GM19023 (cell line): Measurements from ENCODE around the gene SPINK4.
A peak's percentile ranks its signal among the peaks of the same experiment; 100 is the strongest.

ENCODE experiments used
- ATAC-seq: cut with Tn5 transposase; IDR thresholded peaks from one replicate; pipeline ENCODE4 v1.9.1; 2021; ENCODE audit warnings: mild to moderate bottlenecking, moderate library complexity; ENCODE audit not compliant: unreplicated experiment

SPINK4 gene

DNA sequence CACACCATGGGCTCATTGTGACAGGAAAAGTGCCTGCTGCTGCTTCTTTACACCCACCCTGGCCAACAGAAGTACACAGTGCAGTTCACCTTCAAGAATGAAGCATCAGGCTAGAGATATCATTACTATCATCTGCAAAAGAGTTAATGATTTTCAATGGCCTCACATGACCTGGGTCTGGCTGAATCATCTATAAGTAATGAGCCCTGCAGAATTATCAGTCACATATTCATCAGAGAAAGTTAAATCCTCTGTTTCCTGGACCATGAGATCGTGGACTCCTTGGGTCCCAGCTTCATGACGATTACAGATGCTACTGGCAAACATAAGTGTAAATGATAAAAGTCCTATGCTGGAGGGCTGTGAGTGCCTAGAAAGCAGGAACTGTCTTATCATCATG lies 16.3 kb downstream of the SPINK4 start:
- no peak for ATAC-seq

DNA sequence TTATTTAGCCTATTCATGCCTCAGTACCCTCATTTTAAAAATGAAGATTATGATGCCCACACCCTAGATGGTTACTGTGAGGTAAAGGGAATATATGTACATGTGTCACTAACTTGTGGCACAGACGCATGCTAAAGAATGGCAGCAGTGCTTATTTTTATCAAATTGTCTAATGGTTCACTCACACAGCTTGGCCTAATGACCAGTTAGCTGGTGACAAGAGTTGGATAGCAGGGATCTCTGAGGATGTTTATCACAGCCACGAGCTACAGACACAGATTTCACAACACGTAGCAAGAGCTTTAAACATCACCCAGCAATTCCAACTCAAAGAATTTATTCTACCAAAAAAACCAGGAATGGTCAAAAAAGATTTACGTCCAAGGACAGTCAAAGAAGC lies 17.3 kb downstream of the SPINK4 start:
- no peak for ATAC-seq

DNA sequence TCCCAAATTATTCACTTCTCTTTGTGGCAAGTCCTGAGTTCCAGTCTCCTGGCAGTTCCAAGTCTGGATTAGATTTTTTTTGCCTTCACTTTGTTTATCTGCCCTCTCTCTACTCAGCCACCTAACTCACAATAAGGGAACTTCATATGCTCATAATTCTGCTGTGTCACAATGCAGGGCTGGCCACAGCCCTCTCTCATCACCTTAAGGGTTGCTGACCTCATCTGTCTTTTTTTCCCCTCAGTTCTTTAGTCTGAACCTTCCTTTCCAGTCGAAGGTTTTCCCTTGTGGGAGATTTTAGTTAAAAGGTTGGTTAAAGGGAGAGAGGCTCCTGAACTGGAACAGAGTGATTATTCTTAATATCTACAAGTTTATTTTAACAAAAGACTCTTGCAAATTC lies 20.4 kb downstream of the SPINK4 start:
- ATAC-seq: no peak

DNA sequence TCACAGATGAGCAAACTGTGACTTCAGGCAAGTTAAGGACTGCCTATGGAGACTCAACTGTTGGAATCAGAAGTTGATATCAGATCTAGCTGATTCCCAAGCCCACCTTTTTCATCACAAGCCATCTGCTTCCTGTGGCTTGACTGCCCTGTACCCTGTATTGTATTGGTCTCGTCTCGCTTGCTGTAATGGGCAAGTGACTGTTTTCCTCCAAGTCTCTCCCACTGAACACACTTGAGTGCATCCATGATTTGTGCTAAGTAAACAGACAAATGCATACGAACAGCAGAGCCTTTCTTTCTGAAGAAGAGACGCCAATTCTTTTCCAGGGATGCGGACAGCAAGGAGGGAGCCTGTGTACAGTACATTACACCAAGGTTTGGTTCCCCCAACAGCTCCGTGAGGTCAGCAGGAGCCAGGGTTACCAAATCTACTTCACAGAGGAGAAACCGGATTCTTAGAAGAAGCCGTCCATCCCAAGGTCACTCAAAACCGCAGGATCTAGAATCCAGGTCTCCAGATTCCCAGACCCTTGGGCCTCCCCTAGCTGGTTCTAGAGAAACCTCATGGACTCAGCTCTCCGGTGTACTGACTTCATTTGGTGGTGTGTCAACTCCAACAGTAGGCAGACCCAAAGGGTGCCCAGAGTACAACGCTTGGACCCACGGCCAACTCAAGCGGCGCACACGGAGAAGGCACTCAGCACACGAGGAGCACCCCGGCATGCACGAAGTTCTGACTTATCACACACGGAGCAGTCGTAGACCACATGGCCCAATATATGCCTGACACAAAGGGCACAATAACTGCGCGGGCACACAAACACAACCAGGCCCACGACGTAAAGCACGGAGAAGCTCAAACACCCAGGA lies 23.4 kb downstream of the SPINK4 start:
- ATAC-seq: peak; percentile 11

DNA sequence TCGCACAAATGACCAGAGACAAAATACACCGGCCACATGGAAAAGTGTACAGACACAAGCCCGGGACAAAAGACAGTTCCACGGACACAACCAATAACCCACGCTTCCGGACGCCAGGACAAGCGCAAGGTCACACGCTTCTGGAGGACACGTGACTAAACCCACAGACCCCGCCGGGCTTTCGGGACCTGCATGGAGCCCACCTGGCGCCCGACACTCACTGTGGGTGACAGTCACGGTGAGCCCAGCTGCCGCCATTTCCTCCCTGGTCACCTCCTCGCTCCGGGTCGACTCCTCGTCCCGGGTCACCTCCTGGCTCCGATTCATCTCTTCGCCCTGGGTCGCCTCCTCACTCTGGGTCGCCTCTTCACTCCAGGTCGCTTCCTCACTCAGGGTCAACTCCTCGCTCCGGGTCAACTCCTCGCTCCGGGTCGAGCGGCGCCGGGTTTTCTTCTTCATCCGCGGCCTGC lies 24.1 kb downstream of the SPINK4 start:
- ATAC-seq: peak; percentile 51

DNA sequence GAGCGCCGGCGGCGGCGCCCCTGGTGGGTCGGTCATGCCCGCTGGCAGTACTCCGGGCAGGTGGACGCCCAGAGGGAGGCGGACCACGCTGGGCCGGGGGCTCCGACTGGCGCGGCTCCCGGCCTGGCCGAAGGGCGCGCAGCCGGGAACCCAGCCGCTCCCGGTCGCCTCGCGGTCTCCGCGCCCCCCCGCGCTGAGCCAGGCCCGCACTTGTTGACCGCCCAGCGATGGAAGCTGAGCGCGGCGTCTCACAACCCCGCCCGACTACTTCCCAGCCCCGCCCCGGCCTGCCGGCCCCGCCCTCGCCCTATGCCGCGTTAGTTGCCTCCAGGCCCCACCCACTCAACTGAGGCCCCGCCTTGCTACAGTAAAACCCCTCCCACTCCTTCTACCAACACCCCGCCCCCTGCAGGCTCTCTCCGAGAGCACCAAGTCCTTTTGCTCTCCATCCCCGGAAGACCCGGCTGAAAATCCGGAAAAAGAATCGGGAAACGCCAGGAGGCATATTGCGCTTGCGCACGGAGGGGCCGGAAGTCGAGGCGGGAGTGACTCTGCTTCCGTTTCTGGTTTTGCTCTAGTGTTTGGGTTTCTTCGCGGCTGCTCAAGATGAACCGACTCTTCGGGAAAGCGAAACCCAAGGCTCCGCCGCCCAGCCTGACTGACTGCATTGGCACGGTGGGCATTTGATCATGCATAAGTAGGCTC lies 24.7 kb downstream of the SPINK4 start, which contains the start of the genes BAG1 and CHMP5:
Gene BAG1, minus strand, starts transcription at position 236 of the 705 bp plus-strand sequence.
Gene CHMP5, plus strand, starts transcription at position 577 of the 705 bp plus-strand sequence. Its CDS starts 30 bp downstream, at position 607.
- ATAC-seq: peak; percentile 75

DNA sequence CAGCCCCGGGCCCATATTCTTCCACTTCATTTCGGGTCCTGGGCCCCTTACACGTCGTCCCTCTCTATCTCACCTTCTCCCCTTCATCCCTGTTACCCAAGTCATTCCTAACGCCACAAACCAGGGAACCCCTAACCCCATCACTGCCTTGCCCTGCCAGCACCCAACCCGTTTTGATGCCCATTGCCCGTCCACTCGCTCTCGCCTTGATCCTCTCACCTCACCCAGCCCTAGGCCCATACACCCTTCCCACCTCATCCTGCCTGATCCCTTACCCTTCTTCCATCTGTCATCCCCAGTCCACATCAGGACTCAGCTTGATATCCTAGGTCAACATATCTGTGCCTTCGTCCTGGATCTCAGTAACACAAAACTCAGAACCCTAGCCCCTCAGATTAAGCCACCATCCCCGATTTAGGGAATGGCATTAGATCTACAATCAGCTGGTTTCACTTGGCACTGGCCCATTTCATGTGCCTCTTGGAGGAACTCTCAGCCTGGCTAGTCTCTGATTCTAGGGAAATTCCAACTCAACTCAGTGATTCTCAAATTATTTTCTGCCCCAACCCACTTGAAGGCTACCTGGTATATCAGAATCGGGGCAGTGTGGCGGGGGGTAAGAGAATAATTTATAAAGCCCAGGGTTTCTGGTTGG lies 25.4 kb downstream of the SPINK4 start:
- no peak for ATAC-seq

DNA sequence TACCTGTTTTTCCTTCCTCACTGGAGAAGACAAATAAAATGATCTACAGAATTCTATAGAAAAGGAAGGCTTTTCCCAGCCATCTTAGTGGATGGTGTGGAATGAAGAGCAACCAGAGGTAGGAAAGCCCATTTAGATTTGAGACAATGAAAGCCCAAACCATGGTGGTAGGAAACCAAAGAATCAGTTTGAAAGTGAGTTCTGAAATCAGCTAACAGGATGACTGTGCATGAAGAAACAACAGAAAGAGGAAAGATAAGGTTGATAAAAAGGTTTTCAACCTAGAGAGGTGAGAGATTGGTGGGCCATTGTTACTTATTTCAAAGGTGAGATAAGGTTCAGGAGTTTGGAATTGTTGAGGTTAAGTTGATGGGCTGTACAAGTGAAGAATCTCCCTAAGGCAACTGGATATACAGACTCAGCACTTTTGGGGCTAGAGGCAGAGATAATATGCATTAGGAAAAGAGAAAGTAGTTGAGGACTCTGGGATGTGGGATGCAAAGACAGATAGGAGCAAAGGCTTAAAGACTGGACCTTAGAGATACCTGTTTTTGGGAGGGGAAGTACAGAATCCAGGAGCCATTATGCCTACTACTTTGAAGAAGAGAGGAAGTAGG lies 27.3 kb downstream of the SPINK4 start:
- no peak for ATAC-seq

DNA sequence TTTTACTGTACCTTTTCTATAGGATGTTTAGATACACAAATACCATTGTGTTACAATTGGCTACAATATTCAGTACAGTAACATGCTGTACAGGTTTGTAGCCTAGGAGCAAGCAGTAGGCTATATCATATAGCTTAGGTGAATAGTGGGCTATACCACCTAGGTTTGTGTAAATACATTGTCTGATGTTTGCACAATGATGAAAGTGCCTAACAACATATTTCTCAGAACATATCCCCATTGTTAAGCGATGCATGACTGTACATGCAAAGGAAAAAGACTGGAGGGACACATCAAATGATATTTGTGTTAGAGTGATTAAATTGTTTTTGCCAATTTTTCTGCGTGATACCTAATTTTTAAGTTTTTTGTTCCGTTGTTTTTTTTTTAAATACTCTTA lies 30.2 kb downstream of the SPINK4 start:
- ATAC-seq: no peak

DNA sequence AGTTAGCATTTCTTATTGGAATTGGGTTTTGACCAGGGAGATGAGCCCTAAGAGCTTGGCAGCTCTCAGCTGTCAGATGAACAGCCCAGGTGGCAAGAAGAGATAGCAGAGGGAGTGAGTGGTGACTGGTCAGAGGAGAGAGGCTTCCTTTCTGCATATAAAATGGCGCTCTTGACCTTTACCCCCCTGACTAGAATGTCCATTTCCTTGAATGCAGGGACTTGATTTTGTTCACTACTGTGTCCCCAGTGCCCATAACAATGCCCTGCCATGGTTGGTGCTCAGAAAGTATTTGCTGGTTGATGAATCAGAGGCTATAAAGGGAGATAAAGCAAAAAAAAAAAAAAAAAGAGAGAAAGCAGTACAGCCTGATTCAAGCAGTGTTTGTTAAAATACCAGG lies 32.1 kb downstream of the SPINK4 start:
- ATAC-seq: no peak

DNA sequence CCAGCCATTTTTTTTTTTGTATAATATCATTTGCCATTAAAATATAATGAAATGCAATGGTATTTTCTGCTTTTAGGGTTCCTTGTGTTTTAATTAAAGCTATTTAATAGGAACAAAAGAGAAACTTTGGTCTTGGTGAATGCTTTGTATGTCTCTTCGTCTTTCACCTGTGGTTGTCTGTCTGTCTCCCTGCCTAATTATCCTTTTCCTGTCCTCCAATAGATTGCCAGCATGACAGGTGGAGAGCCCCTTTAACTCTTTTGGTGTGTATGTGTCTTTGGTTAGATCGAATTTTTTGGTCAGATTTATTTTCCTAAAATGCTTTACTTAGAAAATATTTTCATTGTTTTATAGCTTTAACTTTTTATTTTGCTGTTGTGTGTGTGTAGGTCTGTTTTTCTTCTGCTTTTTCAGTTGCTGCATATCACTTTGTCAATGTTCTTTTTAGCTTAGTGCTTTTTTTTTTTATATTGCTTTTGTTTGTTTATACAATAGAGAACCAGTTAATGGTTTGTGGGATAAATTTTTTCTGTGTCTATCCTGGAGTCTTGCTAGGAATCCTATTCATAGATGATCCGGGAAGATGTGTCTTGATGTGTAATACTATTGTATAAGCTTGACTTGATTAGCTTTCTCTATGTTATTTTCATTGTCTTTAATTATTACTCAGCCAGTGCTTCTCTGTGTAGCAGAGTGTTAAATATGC lies 33.5 kb downstream of the SPINK4 start:
- ATAC-seq: no peak

DNA sequence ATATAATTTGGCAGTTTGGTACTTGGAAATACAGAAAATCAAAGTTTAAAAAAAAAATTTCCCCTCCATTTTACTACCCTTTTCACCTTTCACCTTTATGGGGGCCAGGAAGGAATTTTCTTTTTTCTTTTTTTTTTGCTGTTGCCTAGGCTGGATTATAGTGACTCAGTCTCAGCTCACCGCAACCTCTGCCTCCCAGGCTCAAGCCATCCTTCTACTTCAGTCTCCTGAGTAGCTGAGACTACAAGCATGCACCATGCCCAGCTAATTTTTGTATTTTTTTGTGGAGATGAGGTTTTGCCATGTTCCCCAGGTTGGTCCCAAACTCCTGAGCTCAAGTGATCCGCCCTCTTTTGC lies 34.0 kb downstream of the SPINK4 start:
- no peak for ATAC-seq

DNA sequence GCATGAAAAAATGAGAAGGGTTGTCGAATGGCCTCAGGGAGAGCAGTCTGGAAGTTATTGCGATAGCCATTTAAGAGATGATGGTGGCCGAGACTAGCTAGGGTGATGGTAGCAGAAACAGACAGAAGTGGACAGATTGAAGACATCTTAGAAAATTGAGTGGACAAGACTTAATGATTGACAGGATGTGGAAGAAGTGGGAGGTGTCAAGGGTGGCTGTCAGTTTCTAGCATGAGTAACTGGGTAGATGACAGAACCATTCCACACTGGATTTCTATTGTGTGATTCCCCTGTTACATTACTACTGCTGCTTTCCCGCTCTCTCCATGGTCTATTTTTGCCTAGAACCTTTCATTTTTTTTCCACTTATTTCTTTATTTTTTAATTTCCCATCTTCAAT lies 37.5 kb downstream of the SPINK4 start:
- no peak for ATAC-seq

DNA sequence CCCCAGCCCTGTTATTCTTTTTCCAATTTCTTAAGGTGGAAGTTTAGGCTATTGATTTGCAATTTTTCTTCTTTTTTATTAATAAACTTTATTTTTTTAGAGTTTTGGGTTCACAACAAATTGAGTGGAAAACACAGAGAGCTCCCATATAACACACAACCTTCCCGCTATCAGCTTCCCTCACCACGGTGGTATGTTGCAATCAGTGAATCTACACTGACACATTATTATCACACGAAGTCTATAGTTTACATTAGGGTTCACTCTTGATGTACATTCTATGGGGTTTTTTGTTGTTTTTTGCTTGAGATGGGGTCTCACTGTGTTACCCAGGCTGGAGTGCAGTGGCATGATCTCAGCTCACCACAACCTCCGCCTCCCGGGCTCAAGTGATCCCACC lies 45.5 kb downstream of the SPINK4 start:
- ATAC-seq: no peak

DNA sequence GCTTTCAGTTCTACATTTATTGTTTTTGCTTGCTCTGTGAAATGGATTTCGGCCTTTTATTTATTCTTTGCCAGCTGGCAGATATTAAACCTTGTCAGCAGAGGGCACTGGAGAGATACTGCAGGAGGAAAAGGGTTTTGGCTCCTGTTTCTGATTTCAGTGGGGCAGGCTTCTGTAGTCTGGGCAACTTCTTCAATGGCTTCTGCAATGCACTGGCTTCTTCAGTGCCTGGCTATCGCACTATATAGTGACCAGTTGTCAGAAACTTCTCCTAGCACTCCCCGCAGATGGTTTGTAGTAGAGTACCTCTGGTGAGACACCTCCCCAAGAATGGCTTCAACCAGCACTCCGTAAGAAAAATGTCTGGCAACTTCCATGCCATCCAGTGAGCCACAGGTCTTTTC lies 47.1 kb downstream of the SPINK4 start:
- no peak for ATAC-seq

DNA sequence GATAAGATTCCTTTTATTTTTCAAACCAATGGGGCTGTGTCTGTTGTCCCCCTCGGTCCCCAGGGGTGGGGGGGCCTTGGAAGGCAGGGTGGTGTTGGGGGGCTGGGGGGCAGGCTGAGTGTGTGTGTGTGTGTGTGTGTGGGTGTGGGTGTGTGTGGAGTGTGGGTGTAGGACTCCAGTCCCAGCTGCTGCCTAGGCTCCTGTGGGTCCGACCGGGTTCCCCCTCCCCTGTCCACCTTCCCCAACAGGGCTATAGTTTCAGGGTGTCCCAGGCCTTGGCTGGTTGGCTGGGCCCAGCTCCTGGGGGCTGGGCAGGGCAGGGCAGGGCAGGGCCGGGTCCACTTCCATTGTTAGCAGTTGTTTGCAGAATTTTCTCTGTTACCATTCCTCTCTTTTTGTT lies 48.3 kb downstream of the SPINK4 start:
- ATAC-seq: no peak

DNA sequence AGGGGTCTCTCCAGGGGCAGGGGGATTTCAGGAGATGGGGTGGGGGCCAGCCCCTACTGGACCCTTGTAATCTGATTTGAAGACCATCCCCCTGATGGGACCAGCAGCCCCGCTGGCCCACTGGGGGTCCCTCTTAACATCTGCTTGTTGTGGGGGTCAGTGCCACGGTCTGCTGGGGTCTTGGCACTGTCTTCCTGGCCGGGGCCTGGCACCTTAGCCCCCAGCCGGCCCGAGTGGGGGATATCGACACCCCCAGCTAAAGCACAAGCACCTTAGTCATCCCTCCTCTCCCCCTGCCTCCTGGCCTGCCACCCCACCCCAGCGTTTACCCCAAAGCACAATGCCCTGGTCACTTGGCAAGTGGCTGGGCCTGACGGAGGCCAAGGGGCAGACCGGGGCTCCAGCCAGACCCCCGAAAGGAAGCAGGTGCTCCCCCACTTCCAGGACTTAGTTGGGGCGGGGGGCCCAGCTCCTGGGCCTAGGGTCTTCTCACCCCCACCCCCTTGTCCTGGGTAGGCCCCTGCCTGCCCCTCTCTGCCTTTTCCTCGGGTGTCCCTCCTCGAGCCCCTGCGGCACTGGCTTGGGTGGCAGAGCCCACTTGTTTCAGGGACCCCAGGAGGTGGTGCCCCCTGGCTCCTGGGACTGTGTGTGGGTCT lies 49.0 kb downstream of the SPINK4 start:
- no peak for ATAC-seq

DNA sequence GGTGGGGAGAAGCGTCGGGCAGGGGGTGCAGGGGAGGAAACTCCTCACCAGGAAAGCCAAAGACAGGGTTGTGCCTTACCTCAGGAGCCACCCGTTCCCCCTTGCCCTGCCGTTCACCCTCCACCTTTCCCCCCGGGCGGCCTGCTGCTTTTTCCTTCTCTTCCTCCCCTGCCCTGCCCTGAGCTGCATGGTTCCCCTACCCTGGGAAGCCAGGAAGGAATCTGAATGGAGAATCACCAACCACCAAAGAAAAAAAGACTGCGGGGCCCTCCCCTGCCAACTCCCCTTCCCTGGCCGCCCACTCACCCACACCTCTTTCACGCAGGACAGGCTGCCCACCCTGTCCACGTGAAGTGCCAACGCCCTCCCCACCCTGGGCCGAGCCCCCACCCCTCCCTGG lies 49.5 kb downstream of the SPINK4 start:
- no peak for ATAC-seq

DNA sequence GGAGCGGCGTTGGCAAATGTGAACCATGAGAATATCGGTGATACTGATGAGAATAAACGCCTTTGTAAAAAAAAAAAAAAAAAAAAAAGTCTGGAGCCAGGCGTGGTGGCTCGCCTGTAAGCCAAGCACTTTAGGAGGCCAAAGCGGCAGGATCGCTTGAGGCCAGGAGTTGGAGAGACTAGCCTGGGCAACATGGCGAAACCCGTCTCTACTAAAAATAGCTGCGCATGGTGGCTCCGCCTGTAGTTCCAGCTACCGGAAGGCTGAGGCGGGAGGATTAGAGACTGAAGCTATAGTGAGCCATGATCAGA lies 49.9 kb downstream of the SPINK4 start:
- no peak for ATAC-seq
